Measurements from ENCODE around the gene GRIK1. TPM values are rescaled to one million over a fixed set of nuclear protein-coding genes. Genes with fewer than 3 reads are reported as not detected.
"Not testable (repeated sequence)": the region's sequence is repeated elsewhere in the genome, so short reads cannot be mapped to it uniquely, and the experiment has no call there.

Gene GRIK1
- polyA plus RNA-seq, 1 donor from 2014 or later, result 8.7 TPM

GRCh38 chr21:29606613-29607012 lies 333.2 kb downstream of the GRIK1 start:
- Histone ChIP-seq H3K79me2 (replicated peaks; ENCODE audit: insufficient read depth, low read length) (no peaks in the 10 kb centered on the region), H4K20me1 (ENCODE audit: insufficient read depth) (no peaks in the 10 kb centered on the region), H3K27me3 (ENCODE audit: insufficient read depth, low read depth, low read length) (no peaks in the 10 kb centered on the region), H2AFZ (ENCODE audit: low read depth, low read length) (no peak overlapping the region), H3K4me2 (ENCODE audit: low read length) (no peak overlapping the region), H3K4me3 (ENCODE audit: low read length) (no peak overlapping the region), H3K27ac (ENCODE audit: low read length) (no peak overlapping the region), H3K9me2 (ENCODE audit: insufficient read depth, low read length) (no peaks in the 10 kb centered on the region), H3K9ac (ENCODE audit: low read length) (no peak overlapping the region), H3K36me3 (ENCODE audit: insufficient read depth, low read length) (no peaks in the 10 kb centered on the region), H3K9me3 (ENCODE audit: low read length) (no peaks in the 10 kb centered on the region), H3F3A (ENCODE audit: insufficient read depth, low read length, poor library complexity, severe bottlenecking) (no peaks in the 10 kb centered on the region)
- no peak for TF ChIP-seq POLR2AphosphoS5 (IDR thresholded peaks at IDR 0.05)
- no peak for TF ChIP-seq REST (IDR thresholded peaks at IDR 0.05; ENCODE audit: borderline replicate concordance)
- TF ChIP-seq EZH2 (IDR thresholded peaks at IDR 0.05; ENCODE audit: borderline replicate concordance, insufficient read depth, low read length, poor library complexity, severe bottlenecking), result no peak
- no peak for TF ChIP-seq SMC3 (conservative IDR thresholded peaks at IDR 0.05; ENCODE audit: poor library complexity)
- no peak for TF ChIP-seq MXI1 (conservative IDR thresholded peaks at IDR 0.05; ENCODE audit: poor library complexity, severe bottlenecking)
- no peak for TF ChIP-seq TAF1 (IDR thresholded peaks at IDR 0.05; ENCODE audit: low read depth)
- no peak for TF ChIP-seq CTCF (IDR thresholded peaks at IDR 0.05; ENCODE audit: poor library complexity, severe bottlenecking)
- no peak for TF ChIP-seq RAD21 (conservative IDR thresholded peaks at IDR 0.05)

GRCh38 chr21:29605219-29605618 lies 334.6 kb downstream of the GRIK1 start:
- H3K9me2 ChIP-seq (ENCODE audit: insufficient read depth, low read length); H3K4me3 ChIP-seq (ENCODE audit: low read length); H3K4me2 ChIP-seq (ENCODE audit: low read length); H3K27ac ChIP-seq (ENCODE audit: low read length); H3K27me3 ChIP-seq (ENCODE audit: insufficient read depth, low read depth, low read length); H4K20me1 ChIP-seq (ENCODE audit: insufficient read depth); H3K9me3 ChIP-seq (ENCODE audit: low read length); H3K79me2 ChIP-seq (replicated peaks; ENCODE audit: insufficient read depth, low read length); H2AFZ ChIP-seq (ENCODE audit: low read depth, low read length); H3F3A ChIP-seq (ENCODE audit: insufficient read depth, low read length, poor library complexity, severe bottlenecking); H3K36me3 ChIP-seq (ENCODE audit: insufficient read depth, low read length); H3K9ac ChIP-seq (ENCODE audit: low read length): not testable (repeated sequence)

GRCh38 chr21:29604076-29604475 lies 335.7 kb downstream of the GRIK1 start:
- Histone ChIP-seq H3K27ac (ENCODE audit: low read length) (no peak overlapping the region), H3K9me3 (ENCODE audit: low read length) (no peaks in the 10 kb centered on the region), H2AFZ (ENCODE audit: low read depth, low read length) (no peak overlapping the region), H3F3A (ENCODE audit: insufficient read depth, low read length, poor library complexity, severe bottlenecking) (no peaks in the 10 kb centered on the region), H3K4me3 (ENCODE audit: low read length) (no peak overlapping the region), H3K4me2 (ENCODE audit: low read length) (no peak overlapping the region), H3K27me3 (ENCODE audit: insufficient read depth, low read depth, low read length) (no peaks in the 10 kb centered on the region), H3K9me2 (ENCODE audit: insufficient read depth, low read length) (no peaks in the 10 kb centered on the region), H4K20me1 (ENCODE audit: insufficient read depth) (no peaks in the 10 kb centered on the region), H3K79me2 (replicated peaks; ENCODE audit: insufficient read depth, low read length) (no peaks in the 10 kb centered on the region), H3K36me3 (ENCODE audit: insufficient read depth, low read length) (no peaks in the 10 kb centered on the region), H3K9ac (ENCODE audit: low read length) (no peak overlapping the region)
- TF ChIP-seq REST (IDR thresholded peaks at IDR 0.05; ENCODE audit: borderline replicate concordance) (no peak), RAD21 (conservative IDR thresholded peaks at IDR 0.05) (no peak), MXI1 (conservative IDR thresholded peaks at IDR 0.05; ENCODE audit: poor library complexity, severe bottlenecking) (no peak), TAF1 (IDR thresholded peaks at IDR 0.05; ENCODE audit: low read depth) (no peak), EP300 (conservative IDR thresholded peaks at IDR 0.05; ENCODE audit: poor library complexity, severe bottlenecking) (no peak), CTCF (IDR thresholded peaks at IDR 0.05; ENCODE audit: poor library complexity, severe bottlenecking) (no peak), SMC3 (conservative IDR thresholded peaks at IDR 0.05; ENCODE audit: poor library complexity) (no peak), EZH2 (IDR thresholded peaks at IDR 0.05; ENCODE audit: borderline replicate concordance, insufficient read depth, low read length, poor library complexity, severe bottlenecking) (no peak), POLR2AphosphoS5 (IDR thresholded peaks at IDR 0.05) (no peak)
